ENCODE results near the gene MAPK12. TPM values are rescaled to one million over a fixed set of nuclear protein-coding genes. Genes with fewer than 3 reads are reported as not detected.

MAPK12 gene
- total and polyA plus RNA-seq, 2 of the 8 experiments (the other 6 are each of a cell fraction or from before 2014, with no cell fraction given), result 17.3 to 20.3 TPM

GRCh38 chr22:50259302-50259701 lies 2.2 kb downstream of the MAPK12 start:
- CTCF ChIA-PET (ENCODE audit: partially characterized antibody), result interaction anchor here (0.7 to 2.2 kb wide), 3 partner anchors 7 to 17 kb away, joined by 4 to 17 read pairs (median 4); partner anchors contain the start of gene HDAC10
- H3K79me1 ChIP-seq (ENCODE audit: low read depth, low read length), result no peaks in the 10 kb centered on the region

More at GRCh38 chr22:50259302-50259701, 2.2 kb downstream of the MAPK12 start:
- Histone ChIP-seq H3K79me2 (ENCODE audit: control insufficient read depth in 1 of 2, insufficient read depth in 2 of 2, low read length in 2 of 2) (no peaks in the 10 kb centered on the region), H2AFZ (ENCODE audit: low read length) (no peak overlapping the region), H2BK5ac (ENCODE audit: low read depth, low read length) (no peak overlapping the region), H3K4me2 (ENCODE audit: insufficient read depth in 1 of 2, low read depth in 2 of 2, low read length in 2 of 2) (no peak overlapping the region), H3K4me3 (ENCODE audit: extremely low read depth in 1 of 4, insufficient read depth in 2 of 4, low read depth in 3 of 4, low read length in 4 of 4) (no peak overlapping the region), H3K23ac (ENCODE audit: insufficient read length) (no peak overlapping the region), H3K56ac (replicated peaks; ENCODE audit: insufficient read length, low read depth, low read length) (no peak overlapping the region), H3K4me1 (replicated peaks in 1 of 4; ENCODE audit: control insufficient read depth in 3 of 4, insufficient read depth in 4 of 4, low read length in 3 of 4) (peaks cover 0 to 20% (median 10%) of the 10 kb centered on the region in 4 experiments; a peak in 6 of 7 replicates), H2BK15ac (ENCODE audit: low read length) (no peak overlapping the region), H3K23me2 (ENCODE audit: low read depth, low read length) (peaks cover 6% of the 10 kb centered on the region; the same call in 1 of the 2 replicates), H3K27ac (ENCODE audit: low read depth, low read length) (no peak overlapping the region), H4K8ac (ENCODE audit: extremely low read depth, insufficient read depth, low read length) (no peak overlapping the region), H2AK5ac (ENCODE audit: low read depth, low read length) (no peak overlapping the region), H3K18ac (ENCODE audit: extremely low read depth, low read length) (no peak overlapping the region), H3K36me3 (ENCODE audit: control insufficient read depth in 2 of 4, insufficient read depth in 4 of 4, low read length in 3 of 4) (no peaks in the 10 kb centered on the region), H3K9ac (replicated peaks in 1 of 4; ENCODE audit: extremely low read depth in 1 of 4, low read depth in 3 of 4, low read length in 3 of 4) (no peak overlapping the region), H3K27me3 (replicated peaks in 1 of 4; ENCODE audit: control insufficient read depth in 3 of 4, extremely low read depth in 1 of 4, insufficient read depth in 3 of 4, low read length in 3 of 4) (peaks cover 1 to 22% (median 16%) of the 10 kb centered on the region in 4 experiments; a peak in 6 of 7 replicates), H2BK20ac (ENCODE audit: low read length) (no peak overlapping the region), H4K20me1 (replicated peaks in 1 of 2; ENCODE audit: control insufficient read depth in 1 of 2, insufficient read depth in 2 of 2, low read length in 2 of 2) (peaks cover 5 to 12% of the 10 kb centered on the region in 2 experiments), H2BK12ac (ENCODE audit: low read depth, low read length) (no peak overlapping the region), H3K9me3 (ENCODE audit: insufficient read depth in 2 of 2, low read depth in 1 of 2, low read length in 1 of 2) (no peaks in the 10 kb centered on the region), H4K5ac (ENCODE audit: insufficient read length, low read depth, low read length) (no peak overlapping the region), H4K91ac (replicated peaks; ENCODE audit: insufficient read length, low read length) (no peak overlapping the region), H3K14ac (ENCODE audit: insufficient read length) (no peak overlapping the region), H3K4ac (replicated peaks; ENCODE audit: insufficient read length, low read depth, low read length) (no peak overlapping the region), H2BK120ac (replicated peaks; ENCODE audit: low read depth, low read length) (no peak overlapping the region)
- WGBS, 2 experiments (ENCODE audit: extremely low coverage in 1 of 2, insufficient coverage in 1 of 2, insufficient read length in 1 of 2, insufficient replicate concordance in 2 of 2, low coverage in 1 of 2, low lambda C conversion rate in 2 of 2, missing lambda C conversion rate in 1 of 2), result 91% methylated on average over 15 of the region's 15 CpGs; no CpG with 5 or more reads in 1 of the 2 experiments
- TF ChIP-seq EGR1 (IDR thresholded peaks at IDR 0.05; ENCODE audit: borderline replicate concordance, low read depth, low read length) (no peak), EP300 (IDR thresholded peaks at IDR 0.05; ENCODE audit: borderline replicate concordance in 1 of 2, low read depth in 2 of 2, low read length in 2 of 2) (no peak), SUZ12 (IDR thresholded peaks at IDR 0.05; ENCODE audit: low read length) (no peak), TAF1 (IDR thresholded peaks at IDR 0.05; ENCODE audit: low read depth, low read length) (no peak), TEAD4 (IDR thresholded peaks at IDR 0.05; ENCODE audit: low read depth, low read length) (no peak), CTBP2 (IDR thresholded peaks at IDR 0.05; ENCODE audit: borderline replicate concordance, insufficient read depth, insufficient read length, low read length) (no peak)
- DNase-seq (ENCODE audit: low read depth in 1 of 2, low spot score in 2 of 2), result no peak
- POLR2A ChIA-PET (ENCODE audit: partially characterized antibody), result interaction anchor here (0.8 kb wide), 1 partner anchor 8 kb away, joined by 3 read pairs; the partner anchor contains the start of gene HDAC10
- no peak for FAIRE-seq

All from H1 (cell line).